OCI-LY1 (cell line): ENCODE data around the gene CEP131.

Source experiments
- EZH2 ChIP-seq: fragments of 200-600 bp; sonication (generic), shearing (Covaris generic); IDR thresholded peaks from 2 replicates; pipeline ENCODE4 v1.8.0; 2017; ENCODE audit warnings: borderline replicate concordance, mixed run types, mild to moderate bottlenecking, antibody characterized with exemption, low read length, moderate library complexity, mixed read lengths
- TF ChIP-seq, protein P1 (sequence below): fragments of 200-600 bp; sonication (generic), shearing (Covaris generic); IDR thresholded peaks from 2 replicates; pipeline ENCODE4 v1.5.1; 2017; ENCODE audit warnings: mild to moderate bottlenecking, antibody characterized with exemption, low read length, moderate library complexity, mixed read lengths

GRCh38 chr17:81237591-81238489, 15.1 kb upstream of the CEP131 start:
- TF ChIP-seq, protein P1, sequence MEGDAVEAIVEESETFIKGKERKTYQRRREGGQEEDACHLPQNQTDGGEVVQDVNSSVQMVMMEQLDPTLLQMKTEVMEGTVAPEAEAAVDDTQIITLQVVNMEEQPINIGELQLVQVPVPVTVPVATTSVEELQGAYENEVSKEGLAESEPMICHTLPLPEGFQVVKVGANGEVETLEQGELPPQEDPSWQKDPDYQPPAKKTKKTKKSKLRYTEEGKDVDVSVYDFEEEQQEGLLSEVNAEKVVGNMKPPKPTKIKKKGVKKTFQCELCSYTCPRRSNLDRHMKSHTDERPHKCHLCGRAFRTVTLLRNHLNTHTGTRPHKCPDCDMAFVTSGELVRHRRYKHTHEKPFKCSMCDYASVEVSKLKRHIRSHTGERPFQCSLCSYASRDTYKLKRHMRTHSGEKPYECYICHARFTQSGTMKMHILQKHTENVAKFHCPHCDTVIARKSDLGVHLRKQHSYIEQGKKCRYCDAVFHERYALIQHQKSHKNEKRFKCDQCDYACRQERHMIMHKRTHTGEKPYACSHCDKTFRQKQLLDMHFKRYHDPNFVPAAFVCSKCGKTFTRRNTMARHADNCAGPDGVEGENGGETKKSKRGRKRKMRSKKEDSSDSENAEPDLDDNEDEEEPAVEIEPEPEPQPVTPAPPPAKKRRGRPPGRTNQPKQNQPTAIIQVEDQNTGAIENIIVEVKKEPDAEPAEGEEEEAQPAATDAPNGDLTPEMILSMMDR = no peak
- TF ChIP-seq EZH2 = no peak
